Hindlimb muscle (tissue), 1 donor: ENCODE data around the gene KCNIP1. TPM values are rescaled to one million over a fixed set of nuclear protein-coding genes. Genes with fewer than 3 reads are reported as not detected.

Source experiments
- DNase-seq: peaks from one replicate; pipeline ENCODE4 v3.0.0-alpha.2; 2013
- polyA plus RNA-seq: library from polyadenylated mRNA; unstranded; fragments of 120-200 nt; gene quantifications from one replicate; pipeline ENCODE4 v1.2.1, GENCODE V29; 2013; ENCODE audit not compliant: insufficient read length

Gene KCNIP1
- polyA plus RNA-seq, 1 donor: 1.3 TPM

DNA sequence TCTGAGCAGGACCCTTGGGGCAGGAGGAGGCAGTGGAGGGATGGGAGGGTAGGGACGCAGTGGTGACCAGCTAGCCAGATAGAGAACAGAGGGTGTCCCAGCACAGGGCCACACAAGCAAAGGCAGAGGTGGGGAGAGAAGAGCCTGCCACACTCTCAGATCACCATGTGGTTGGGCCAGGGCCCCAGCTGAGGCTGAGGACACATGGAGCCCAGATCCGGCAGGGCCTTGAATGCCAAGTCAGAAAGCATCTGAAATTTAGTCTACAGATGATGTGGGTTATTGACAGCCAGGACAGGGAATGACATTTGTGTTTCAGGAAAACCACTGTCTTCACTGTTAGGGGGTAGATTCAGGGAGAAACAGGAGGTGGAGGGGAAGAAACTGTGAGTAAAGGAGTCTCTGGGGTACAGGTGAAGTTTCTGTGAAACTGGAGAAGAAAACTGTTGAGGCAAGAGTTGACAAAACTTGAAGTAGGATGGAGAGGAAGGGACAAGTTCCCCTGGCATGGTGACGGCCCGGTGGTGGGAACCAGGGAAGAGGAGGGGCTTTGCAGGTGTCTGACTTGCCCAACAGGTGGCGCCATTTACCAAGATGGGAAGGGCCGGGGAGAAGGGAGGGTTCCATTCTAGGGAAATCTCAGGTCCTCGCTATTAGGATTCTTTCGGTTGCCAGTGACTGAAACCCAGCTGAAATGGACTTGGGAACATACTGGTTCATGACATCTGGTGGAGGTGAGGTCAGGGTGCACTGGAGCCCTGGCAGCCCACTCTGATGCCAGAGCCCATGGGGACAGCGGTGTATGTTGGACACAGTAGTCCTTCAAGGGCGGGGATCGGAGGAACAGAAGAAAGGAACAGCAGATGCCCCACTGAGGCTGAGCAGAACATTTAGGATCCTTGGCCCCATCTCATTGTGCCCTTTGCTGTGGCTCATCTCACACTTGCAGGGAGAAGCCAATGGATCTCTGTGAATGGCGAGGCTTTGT is 100.1 kb downstream of the KCNIP1 start:
- peak; percentile 33 for DNase-seq

DNA sequence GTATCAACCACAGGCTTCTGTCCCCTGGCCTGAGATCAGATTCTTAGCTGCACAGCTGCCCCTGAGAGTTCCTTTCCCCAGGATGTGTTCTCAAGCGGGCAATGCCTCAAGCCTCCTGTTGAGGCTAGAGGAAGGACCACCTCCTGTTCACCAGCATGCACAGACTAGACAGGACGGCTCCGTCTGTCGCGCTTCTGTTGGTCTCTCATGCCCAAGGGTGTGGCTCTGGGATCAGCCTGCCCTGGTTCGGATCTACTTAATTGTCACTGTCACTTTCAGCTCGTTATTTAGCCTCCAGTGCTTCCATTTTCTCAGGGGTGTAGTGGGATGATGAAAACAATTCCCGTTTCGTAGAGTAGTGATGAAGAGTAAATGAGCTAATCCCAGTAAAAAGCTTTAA is 103.1 kb downstream of the KCNIP1 start:
- DNase-seq: no peak

GRCh38 chr5:170611449-170612090 is 107.8 kb downstream of the KCNIP1 start:
- no peak for DNase-seq

- DNase-seq: no peak
These were observed 108.4 kb downstream of the KCNIP1 start for GRCh38 chr5:170612256-170612678.

DNA sequence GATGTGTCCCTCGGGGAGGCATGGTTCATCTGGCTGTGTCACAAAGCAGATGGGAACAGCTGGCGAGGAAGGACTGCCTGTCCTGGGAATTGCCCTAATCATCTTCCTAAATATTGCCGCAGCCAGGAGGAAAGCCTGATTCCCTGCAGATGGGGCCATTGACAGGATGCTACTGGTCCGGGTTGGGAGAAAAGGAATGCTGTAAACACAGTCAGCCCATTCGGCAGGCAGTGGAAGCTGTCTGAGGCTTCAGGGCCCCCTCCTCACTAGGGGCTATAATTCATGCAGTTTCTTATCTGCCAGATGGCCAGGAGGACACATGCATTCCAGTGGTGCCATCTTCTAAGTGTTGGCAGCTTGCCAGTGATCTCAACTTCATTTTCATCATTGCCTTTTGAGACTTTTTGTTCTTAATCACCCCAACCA is 110.3 kb downstream of the KCNIP1 start:
- no peak for DNase-seq

- no peak for DNase-seq
These were observed 110.9 kb downstream of the KCNIP1 start for GRCh38 chr5:170614720-170615119.

DNA sequence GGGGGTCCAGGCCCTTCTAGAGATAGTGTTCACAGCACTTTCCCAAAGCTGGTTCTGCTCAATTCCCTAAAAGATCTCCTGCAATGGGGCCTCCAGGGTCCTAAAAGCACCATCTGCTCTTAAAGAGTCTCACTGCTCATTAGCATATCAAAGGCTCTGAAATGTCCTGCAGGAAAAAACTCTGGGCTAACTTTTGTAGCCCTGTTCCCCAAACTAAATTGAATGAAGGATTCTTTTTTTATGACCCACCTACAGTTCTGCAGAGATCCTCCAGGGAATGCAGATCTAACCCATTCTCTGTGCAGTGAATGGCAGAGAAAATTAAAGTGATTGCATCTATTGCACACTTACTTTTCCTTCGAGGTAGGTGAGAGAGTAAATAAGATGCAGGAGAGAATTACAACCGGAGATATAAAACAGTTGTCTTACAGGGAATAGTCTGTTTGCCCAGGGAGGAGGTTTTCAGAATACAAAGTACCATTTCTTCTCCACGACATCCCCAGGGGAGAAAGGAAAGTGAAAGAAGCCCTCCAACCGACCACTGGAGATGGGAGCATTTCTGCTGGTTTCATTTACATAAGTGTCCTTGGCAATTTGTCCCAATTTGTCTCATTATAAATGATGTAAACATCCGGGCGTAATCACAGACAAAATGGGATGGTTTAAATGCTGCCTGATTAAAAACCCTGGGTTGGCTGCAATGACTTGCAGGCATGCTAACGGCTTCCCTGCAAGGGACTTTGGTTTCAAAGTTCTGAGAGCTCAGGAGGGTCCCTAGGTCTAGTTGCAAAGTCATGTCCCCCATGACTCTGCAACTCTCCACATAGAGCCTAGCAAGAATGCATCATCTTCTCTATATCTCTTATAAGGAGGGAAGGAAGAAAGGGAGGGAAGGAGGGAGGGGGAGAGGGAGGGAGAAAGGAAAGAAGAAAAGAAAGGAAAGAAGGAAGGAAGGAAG is 114.0 kb downstream of the KCNIP1 start:
- no peak for DNase-seq

GRCh38 chr5:170619869-170620268 is 116.0 kb downstream of the KCNIP1 start:
- no peak for DNase-seq

- no peak for DNase-seq
These were observed 119.1 kb downstream of the KCNIP1 start for GRCh38 chr5:170622933-170623332.

DNA sequence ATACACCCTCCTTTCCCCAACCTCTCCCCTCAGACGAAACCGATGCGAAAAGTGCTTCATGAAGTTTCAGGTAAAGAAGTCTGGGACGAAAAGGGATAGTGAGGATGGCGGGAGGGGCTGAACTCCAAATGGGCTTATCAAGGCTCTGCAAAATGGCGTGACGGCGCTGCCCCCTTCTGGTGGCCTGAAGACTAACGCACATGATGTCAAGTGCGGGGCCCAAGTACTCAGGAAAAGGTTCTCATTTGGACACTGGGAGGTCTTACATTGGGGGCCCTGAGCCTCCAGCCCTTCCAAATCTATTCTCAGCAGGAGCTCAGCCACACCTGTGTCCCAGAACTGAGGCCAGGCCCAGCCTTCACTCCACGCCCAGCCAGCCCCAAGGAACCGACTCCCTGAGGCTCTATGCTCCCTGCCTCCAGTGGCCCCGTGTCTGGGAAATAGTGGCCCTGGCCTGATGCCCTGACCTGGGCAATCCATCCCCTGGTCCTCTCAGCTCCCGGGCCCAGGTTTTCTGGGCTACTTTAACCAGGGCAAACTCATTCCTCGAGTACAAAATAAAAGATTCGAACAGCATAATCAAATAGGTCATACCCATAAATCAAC is 119.9 kb downstream of the KCNIP1 start:
- DNase-seq: peak; percentile 56

DNA sequence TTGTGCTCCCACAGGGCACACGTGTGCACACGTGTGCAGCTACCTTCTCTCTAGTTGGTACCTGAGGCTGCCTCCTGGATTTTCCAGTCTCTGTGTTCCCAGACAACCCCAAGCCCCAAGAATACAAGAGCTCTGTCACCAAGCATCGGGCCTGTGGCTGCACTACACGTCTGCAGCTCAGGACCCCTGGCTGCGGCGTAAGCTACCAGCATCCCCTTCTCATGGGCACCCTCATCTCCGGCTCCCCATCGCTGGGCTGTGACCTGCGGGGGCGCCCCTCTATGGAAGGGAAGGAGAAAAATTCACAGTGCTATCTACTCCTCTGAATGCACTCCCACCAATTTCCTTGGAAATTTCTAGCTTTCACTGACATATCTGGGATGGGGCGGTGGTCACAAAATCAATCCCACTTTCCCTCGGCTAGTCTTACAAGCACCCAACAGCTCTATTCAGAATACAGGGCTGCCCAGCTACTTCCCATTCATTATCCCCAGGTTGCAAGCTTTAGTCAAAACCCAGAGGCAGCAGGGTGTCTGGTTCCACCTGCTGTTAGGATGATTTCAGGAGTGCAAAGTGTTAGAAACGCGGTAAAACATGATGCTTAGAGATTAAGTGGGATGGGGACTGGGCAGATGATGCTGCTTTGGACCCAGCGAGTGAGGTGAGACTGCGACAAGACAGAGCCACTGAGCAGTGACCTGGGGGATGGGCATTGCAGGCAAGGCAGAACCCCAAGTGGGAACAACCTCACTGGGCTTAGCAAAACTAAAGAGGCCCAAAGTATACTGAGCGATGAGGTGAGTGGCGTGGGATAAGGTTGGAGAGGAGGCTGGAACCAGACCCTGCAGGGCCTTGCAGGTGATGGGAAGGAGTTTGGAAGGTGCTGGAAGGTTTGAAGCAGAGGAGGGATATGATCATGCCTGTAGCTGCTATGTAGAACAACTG is 121.7 kb downstream of the KCNIP1 start:
- DNase-seq: no peak

GRCh38 chr5:170626507-170627150 is 122.8 kb downstream of the KCNIP1 start:
- DNase-seq: no peak

- DNase-seq: no peak
These were observed 123.5 kb downstream of the KCNIP1 start for GRCh38 chr5:170627271-170627670.

DNA sequence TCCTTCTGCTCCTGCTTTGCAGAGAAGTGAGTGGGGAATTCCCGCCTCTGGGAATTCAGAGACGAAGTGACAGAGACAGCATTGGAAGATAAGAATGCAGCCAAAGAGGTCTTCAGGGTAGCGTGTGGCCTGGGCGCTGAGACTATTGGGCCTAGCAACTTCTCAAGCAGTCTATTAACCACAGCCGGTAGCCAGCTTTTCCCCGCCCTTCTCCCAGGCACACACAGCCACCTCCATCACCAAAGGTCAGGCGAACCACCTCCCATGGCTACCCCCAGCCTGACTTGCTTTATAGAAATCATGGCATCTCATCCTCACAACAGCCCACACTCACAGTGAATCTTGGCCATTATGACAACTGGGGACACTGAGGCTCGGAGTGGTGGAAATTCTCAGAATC is 124.2 kb downstream of the KCNIP1 start:
- no peak for DNase-seq

DNA sequence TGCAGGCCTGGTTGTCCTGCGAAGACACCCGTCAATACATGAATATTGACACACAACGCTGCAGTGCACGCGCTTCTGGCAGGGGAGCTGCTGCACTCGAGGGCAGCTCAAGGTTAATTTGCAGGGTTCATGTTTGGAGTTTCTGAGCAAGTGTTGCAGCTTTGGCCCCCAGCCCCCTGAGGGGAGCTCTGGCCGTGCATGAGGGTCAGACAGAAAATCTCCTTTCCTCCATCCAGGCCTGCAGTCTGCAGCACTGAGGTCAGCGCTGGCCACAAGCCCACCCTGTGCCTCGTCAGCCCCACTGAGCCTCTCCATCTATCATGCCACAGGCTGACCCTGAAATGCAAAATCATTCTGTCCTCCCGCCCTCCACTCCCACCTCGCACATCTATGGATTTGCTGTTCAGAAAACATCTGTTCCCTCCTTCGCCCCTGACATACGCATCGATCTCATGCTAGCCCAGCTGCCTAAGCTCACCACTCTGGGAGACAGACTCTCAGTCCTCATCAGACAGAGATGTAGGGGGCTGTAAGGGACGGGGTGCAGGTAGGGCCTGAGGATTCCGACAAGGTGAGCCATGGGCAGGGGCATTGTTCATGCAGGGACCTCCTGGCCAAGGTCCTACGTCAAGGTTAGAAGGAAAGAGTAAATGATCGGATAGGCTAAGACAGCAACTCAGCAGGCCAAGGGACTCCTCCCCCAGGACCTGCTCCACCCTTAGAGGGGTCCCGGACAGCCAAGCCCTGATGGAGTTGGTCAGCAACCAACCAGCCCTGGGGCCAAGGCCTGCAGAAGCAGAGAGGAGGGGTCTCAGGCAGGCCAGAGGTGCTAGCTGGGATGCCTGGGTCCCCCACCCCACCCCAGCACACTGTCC is 125.1 kb downstream of the KCNIP1 start:
- no peak for DNase-seq

DNA sequence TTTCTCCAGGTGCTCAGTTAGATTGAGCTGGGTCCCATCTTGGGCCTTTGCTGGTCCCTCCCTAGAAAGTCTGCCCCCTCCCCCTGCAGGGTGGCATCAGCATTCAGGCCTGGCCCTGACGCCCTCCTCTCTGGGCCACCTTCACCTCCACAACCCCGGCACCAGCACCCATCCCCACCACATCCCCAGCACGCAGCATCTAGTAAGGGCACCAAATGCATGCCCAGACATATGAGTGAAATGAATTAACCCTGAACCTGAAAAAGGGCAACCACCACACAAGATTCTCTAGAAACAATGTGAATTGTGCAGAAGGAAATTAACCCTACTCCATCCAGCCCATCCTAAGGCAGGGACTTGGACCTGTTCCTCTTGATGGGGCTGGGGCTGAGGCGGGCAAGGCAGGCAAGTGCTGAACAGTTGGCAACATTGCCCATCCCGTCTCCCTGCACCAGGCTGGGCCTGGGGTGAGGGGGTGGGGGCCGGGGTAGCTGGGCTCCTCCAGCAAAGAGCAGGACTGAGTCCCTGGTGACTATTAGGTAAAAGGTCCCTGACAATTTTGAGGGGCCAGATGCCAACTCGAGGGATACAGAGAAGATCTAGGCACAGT is 125.9 kb downstream of the KCNIP1 start:
- DNase-seq: no peak

GRCh38 chr5:170630226-170630625 is 126.4 kb downstream of the KCNIP1 start:
- no peak for DNase-seq

GRCh38 chr5:170630711-170631141 is 126.9 kb downstream of the KCNIP1 start:
- no peak for DNase-seq
